Measurements from ENCODE around the gene NKTR.

DNA sequence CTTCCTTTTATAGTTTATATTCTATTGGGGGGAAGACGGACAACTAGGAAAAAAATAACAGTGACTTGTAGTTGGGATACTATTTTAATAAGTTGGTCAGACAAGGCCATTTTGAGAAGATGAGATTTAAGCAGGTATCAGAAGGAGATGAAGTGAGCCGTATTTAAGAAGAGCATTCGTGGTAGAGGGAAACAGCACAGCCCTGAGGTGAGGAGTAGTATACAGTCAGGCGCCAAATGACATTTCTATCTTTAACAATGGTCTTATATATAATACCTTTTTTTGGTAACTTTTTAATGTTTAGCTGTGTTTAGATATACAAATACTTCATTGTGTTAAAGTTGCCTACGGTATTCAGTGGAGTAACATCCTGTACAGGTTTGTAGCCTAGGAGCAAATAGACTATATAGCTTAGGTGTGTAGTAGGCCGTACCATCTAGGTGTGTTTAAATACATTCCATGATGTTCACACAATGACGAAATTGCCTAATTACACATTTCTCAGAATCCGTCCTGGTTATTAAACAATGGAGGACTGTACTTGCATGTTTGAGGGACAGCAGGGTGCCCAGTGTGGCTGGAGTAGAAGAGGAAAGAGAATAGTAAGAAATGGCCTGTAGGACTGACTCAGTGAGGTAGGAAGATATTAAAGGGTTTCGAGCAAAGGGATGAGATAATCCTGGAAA, 1.6 kb downstream of the NKTR start:
- TF ChIP-seq, protein P1, sequence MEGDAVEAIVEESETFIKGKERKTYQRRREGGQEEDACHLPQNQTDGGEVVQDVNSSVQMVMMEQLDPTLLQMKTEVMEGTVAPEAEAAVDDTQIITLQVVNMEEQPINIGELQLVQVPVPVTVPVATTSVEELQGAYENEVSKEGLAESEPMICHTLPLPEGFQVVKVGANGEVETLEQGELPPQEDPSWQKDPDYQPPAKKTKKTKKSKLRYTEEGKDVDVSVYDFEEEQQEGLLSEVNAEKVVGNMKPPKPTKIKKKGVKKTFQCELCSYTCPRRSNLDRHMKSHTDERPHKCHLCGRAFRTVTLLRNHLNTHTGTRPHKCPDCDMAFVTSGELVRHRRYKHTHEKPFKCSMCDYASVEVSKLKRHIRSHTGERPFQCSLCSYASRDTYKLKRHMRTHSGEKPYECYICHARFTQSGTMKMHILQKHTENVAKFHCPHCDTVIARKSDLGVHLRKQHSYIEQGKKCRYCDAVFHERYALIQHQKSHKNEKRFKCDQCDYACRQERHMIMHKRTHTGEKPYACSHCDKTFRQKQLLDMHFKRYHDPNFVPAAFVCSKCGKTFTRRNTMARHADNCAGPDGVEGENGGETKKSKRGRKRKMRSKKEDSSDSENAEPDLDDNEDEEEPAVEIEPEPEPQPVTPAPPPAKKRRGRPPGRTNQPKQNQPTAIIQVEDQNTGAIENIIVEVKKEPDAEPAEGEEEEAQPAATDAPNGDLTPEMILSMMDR (conservative IDR thresholded peaks at IDR 0.05; ENCODE audit: low read length), result peak; percentile 60; the same call in 1 of the 2 replicates
- TF ChIP-seq EZH2phosphoT487 (IDR thresholded peaks at IDR 0.05; ENCODE audit: borderline replicate concordance, low read depth, low read length), result no peak
